ENCODE data around the gene RELN. TPM values are rescaled to one million over a fixed set of nuclear protein-coding genes. Genes with fewer than 3 reads are reported as not detected.

RELN gene
- total RNA-seq, 4 donors from 2014 or later, result 0.57 to 4.2 (median 1.5) TPM

DNA sequence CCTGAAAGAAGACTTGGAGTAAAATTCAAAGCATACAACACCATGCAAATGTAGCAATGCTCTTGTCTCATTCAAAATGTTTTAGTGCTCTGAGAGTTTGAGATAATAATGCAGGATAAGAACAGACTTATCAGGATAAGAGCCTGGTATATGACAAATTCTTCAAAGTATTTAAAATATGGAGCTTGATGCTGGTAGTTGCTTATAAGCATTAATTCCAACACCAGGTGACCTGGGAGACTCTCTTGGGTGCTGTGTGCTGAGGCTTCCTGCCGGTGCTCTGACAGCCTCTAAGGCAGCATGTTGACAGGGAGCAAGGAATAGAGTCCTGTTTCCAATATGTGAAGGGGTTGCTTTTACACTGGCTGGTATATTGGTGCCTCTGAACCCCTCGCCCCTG, 508.7 kb downstream of the RELN start:
- TF ChIP-seq, protein P1, sequence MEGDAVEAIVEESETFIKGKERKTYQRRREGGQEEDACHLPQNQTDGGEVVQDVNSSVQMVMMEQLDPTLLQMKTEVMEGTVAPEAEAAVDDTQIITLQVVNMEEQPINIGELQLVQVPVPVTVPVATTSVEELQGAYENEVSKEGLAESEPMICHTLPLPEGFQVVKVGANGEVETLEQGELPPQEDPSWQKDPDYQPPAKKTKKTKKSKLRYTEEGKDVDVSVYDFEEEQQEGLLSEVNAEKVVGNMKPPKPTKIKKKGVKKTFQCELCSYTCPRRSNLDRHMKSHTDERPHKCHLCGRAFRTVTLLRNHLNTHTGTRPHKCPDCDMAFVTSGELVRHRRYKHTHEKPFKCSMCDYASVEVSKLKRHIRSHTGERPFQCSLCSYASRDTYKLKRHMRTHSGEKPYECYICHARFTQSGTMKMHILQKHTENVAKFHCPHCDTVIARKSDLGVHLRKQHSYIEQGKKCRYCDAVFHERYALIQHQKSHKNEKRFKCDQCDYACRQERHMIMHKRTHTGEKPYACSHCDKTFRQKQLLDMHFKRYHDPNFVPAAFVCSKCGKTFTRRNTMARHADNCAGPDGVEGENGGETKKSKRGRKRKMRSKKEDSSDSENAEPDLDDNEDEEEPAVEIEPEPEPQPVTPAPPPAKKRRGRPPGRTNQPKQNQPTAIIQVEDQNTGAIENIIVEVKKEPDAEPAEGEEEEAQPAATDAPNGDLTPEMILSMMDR (IDR thresholded peaks at IDR 0.05; ENCODE audit: low read depth), result no peak

DNA sequence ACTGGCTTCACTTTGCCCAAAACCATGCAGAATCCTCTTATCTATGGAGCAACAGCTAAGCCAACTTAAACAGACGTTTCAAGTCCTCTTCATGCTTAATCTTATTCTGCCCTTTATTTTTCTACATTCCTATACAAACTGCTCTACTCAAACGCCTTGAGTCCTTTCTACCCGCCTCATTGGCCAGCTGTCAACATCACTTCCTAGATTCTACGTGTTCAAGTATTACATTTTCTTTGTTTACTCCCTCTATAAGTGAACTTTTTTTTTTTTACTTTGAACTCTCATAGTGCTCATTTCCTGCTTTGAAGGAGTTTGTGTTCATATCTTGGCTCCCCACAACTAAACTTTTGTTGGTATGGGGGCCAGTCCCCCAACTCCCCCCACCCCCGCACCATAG, 514.5 kb downstream of the RELN start:
- TF ChIP-seq, protein P1 (IDR thresholded peaks at IDR 0.05; ENCODE audit: low read depth), result no peak

DNA sequence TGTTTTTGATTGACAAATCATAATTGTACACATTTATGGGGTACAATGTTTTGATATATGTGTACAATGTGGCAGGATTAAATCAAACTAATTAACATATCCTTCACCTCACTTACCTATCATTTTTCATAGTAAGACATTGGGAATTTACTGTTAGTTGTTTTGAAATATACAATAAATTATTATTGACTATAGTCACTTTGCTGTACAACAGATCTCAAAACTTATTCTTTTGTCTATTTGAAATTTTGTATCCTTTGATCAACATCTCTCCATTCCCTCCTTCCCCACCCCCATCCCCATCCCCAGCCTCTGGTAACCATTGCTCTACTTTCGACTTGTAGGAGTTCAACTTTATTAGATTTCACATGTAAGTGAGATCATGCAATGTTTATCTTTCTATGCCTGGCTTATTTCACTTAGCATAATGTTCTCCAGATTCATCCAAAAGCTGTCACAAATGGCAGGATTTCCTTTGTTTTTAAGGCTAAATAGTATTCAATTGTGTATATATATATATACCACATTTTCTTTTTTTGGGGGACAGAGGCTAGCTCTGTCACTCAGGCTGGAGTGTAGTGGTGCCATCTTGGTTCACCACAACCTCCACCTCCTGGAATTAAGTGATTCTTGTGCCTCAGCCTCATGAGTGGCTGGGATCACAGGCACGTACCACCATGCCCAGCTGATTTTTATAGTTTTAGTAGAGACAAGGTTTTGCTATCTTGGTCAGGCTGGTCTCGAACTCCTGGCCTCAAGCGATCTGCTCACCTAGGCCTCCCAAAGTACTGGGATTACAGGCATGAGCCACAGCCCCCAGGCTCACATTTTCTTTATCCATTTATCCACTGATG, 520.1 kb downstream of the RELN start:
- TF ChIP-seq, protein P1 (IDR thresholded peaks at IDR 0.05; ENCODE audit: low read depth), result no peak

DNA sequence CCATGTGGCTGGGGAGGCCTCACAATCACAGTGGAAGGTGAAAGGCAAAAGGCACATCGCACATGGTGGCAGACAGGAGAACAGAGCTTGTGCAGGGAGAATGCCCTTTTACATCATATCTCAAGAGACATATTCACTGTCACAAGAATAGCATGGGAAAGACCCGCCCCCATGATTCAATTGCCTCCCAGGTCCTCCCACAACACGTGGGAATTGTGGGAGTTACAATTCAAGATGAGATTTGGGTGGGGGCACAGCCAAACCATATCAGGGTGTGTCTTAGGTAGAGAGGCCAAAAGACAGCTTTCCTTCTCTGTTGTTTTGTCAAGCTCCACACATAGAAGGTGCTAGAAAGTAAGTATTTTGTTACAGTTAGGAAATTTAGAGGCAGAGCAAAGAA, 522.6 kb downstream of the RELN start:
- TF ChIP-seq, protein P1 (IDR thresholded peaks at IDR 0.05; ENCODE audit: low read depth), result no peak

DNA sequence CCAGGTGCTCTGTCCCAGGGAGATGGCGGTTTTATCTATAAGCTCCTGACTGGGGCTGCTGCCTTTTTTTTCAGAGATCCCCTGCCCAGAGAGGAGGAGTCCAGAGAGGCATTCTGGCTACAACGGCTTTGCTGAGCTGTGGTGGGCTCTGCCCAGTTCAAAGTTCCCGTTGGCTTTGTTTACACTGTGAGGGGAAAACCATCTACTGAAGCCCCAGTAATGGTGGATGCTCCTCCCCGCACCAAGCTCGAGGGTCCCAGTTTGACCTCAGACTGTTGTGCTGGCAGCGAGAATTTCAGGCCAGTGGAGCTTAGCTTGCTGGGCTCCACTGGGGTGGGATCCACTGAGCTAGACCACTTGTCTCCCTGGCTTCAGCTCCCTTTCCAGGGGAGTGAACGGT, 527.1 kb downstream of the RELN start:
- TF ChIP-seq, protein P1 (IDR thresholded peaks at IDR 0.05; ENCODE audit: low read depth), result no peak

DNA sequence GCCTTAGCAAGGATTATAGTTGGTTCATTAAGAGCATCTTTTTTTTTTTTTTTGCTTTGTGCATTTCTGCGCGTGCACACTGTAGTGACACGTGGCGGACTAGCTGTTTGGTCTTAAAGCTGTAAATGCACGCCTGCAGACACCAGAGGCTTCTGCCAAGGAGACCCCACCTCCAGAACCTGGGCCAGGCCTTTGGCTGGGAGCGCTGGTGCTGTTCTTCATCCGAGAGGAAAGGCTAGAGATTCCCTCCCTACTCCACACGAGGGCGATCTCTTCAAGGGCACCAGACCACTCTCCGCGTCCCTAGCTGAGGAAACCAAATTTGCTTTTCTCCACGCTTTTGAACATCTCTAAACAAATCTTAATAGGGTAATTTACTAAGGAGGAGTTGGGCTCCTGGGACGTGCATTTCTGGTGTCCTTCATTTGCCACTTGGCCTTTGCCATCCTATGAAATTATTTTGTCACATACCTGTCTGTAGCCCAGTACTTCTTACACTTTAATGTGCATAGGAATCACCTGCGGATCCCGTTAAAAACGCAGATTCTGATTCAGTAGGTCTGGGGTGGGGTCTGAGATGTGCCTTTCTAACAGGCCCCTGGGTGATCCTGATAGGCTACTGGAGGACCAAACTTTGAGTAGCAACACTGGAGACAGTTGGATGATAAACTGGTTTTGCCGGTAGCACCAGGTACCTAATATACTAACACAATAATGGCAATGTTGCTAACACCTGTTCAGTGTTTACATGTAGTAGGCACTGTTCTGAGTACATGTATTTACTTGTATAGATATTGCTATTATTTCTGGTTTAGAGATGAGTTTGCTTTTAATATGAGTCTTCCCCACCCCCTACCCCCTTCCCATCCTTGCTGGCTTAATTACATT, 542.1 kb downstream of the RELN start:
- TF ChIP-seq, protein P1 (IDR thresholded peaks at IDR 0.05; ENCODE audit: low read depth), result no peak

DNA sequence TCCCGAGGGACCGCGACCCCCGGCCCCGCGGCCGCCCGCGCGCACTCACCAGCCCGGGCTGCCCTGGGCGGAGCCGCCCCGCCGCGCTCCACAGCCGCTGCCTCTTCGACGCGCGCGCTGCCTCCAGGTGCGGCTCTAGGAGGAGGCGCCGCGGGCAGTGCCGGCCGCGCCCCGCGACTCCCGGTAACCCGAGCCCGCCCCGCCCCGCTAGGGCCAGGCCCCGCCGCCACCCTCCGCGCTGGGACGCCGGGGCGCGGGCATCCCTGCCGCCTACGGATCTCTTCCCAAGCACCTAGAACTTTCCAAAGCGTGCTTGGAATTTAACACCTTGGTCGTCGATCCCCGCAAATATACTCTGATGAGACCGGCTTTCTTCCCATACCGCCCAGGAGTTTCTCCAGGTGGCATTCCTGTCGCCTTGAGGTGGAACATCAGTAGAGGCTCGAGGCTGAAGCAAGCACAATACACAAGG, 543.4 kb downstream of the RELN start, which contains the start of gene SLC26A5:
Gene SLC26A5 (minus strand): TSS at position 159 of the 472 bp plus-strand sequence. CDS start 24,693 bp downstream, outside the sequence.
- TF ChIP-seq, protein P1 (IDR thresholded peaks at IDR 0.05; ENCODE audit: low read depth), result no peak
